ENCODE data around the gene CD1C.
"Not testable (repeated sequence)": the region's sequence is repeated elsewhere in the genome, so short reads cannot be mapped to it uniquely, and the experiment has no call there.

The CD1C gene

DNA sequence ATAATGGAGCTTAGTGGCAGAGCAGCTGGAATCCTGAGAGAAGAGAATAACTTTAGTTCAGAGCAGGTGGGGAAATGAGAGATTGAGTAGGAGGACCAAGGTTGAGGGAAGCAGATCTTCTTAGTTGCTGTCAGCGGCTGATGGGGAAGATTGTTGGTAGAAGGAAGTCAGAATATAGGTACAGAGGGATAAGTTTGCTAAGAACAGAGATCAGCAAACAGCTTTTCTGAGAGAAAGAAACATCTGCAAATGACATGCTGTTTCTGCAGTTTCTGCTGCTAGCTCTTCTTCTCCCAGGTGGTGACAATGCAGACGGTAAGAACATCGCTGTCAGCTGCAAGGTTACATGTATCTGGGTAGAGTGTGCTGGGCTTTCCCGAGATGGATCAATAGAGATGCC is at the start of gene CD1C:
CD1C (plus strand) TSS at position 113 of the 400 bp plus-strand sequence; CDS start at position 255, 142 bp downstream.
- intact Hi-C loops (cut with DNase I) = no loop called here
- DNase-seq = peak in 1 of 42 donors; percentile 9

DNA sequence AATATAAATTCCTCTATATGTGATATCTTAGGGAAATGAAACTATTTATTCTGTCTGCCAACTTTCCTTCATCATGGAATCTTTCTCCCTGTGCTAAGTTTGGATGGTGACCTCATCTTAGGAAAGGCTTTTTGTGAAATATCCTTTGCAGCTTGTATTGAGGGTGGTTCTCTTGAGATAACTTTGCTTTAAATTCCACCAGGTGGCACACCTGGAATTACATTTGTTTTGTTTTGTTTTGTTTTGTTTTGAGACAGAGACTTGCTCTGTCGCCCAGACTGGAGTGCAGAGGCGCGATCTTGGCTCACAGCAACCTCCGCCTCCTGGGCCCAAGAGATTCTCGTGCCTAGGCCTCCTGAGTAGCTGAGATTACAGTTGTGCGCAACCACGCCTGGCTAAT is 43.1 kb upstream of the CD1C start:
- intact Hi-C loops (cut with DNase I) = no loop called here
- no peak for DNase-seq

DNA sequence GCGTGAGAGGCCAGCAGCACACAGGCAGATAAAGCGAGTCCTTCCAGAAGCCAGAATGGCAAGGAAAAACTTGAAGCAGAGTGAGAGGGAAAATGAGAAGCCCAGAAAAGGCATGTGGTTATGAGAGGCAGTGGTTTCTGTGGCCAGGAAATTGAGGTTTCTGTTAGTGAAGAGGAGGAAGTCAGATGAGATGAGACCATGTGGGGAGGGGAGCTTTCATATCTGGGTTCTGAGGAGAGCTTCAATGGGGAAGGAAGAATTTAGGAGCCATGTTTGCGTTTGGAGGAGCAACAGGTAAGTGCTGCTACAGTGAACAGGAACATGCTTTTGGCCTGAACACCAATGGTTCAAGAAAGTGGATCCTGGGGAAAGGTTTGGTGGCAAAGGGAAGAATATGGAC is 41.6 kb upstream of the CD1C start:
- peak in 16 of 42 donors; percentile 5 to 51 (median 15) for DNase-seq
- intact Hi-C loops (cut with DNase I) = no loop called here

DNA sequence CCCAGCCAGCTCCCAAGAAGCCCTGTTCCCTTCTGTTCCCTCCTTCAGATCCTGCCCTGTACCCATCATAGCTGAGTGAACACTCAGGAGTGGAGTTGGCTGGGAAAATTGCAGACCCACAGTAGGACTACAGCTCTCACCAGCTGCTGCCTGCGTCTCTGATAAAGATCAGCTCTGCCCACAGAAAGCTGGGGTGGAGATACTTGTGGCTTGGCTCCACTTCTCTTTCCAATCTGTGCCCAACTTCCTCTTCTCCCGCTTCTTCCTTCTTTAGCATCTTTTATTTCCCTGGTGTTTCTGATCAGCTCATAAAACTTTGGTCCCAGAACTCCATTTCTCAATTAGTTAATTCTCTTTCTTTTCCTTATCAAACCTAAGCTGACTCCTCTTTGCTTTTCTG is 41.0 kb upstream of the CD1C start:
- DNase-seq = peak in 13 of 42 donors; percentile 1 to 40 (median 13)
- intact Hi-C loops (cut with DNase I) = no loop called here

DNA sequence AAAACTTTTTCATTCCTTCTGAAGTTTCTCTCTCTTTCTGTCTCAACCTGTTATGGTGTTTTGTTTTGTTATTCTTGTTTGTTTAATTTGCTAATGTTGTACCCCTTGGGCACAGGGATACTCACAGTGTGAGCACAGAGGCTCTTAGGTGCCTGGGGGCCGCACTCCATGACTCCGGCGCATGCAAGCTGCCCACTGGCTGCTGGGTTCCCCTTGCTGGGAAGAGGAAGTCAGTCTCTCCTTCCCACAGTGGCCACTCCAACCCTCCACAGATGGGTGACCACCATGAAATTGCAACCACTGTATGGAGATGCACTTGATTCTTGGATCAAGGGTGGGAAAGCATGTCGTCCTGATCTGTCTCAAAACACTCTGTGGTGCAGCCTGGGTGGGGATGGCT is 40.1 kb upstream of the CD1C start:
- no peak for DNase-seq
- intact Hi-C loops (cut with DNase I) = no loop called here

- intact Hi-C loops (cut with DNase I) = no loop called here
- no peak for DNase-seq
Measured at GRCh38 chr1:158251163-158251562, 38.6 kb upstream of the CD1C start.

GRCh38 chr1:158255656-158256055 is 34.1 kb upstream of the CD1C start:
- no peak for DNase-seq
- intact Hi-C loops (cut with DNase I) = no loop called here

DNA sequence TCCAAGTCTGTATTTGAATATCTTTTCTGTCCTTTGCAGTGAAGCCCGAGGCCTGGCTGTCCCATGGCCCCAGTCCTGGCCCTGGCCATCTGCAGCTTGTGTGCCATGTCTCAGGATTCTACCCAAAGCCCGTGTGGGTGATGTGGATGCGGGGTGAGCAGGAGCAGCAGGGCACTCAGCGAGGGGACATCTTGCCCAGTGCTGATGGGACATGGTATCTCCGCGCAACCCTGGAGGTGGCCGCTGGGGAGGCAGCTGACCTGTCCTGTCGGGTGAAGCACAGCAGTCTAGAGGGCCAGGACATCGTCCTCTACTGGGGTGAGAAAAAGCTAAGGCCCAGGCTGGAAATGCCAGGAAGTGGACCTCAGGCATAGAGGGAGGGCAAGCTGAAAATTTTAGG is 33.0 kb upstream of the CD1C start:
- intact Hi-C loops (cut with DNase I); DNase-seq: not testable (repeated sequence)

DNA sequence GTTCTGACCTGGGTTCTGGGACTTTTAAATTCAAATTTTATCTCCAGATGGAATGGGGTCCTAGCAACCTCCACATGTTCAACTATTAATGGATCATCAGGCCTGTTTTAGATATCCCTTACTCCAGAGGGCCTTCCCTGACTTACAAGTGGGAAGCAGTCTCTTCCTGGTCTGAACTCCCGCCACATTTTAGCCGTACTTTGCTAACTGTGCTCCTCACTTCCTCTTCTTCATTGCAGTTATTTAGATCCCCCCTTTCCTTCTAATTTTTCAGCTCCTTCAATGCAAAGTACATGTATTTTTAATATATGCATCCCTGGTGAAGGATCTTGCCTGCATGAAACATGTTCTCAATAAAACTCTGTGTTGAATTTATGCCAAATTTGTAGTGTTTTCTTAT is 31.8 kb upstream of the CD1C start:
- intact Hi-C loops (cut with DNase I) = no loop called here

GRCh38 chr1:158259117-158259516 is 30.6 kb upstream of the CD1C start:
- DNase-seq = no peak
- intact Hi-C loops (cut with DNase I) = no loop called here

More for the DNA sequence above, 31.8 kb upstream of the CD1C start:
- no peak for DNase-seq

- intact Hi-C loops (cut with DNase I) = no loop called here
- DNase-seq = no peak
Measured at GRCh38 chr1:158272681-158273080, 17.0 kb upstream of the CD1C start.

DNA sequence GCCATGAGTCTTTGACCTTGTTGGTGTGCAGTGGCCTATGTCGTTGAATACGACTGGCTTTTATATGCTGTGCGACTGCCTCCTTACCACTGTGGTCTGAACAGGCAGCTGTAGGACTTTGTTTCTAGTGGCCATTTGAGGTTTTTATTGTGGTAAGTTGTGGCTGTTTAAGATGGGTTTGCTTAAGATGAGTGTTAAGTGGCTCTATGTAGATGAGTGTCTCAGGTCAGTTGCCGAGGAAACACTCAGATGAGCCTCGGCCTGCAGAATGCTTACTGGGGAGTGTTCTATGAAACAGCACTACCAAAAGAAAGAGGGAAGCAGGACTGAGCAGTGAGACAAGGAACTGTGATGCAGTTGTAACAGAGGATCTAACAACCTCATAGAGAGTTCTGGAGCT is 14.9 kb upstream of the CD1C start:
- no peak for DNase-seq
- intact Hi-C loops (cut with DNase I) = no loop called here

- DNase-seq; intact Hi-C loops (cut with DNase I): not testable (repeated sequence)
Measured at GRCh38 chr1:158282421-158282820, 7.3 kb upstream of the CD1C start.

- intact Hi-C loops (cut with DNase I) = no loop called here
- DNase-seq = no peak
Measured at GRCh38 chr1:158283965-158284364, 5.8 kb upstream of the CD1C start.

DNA sequence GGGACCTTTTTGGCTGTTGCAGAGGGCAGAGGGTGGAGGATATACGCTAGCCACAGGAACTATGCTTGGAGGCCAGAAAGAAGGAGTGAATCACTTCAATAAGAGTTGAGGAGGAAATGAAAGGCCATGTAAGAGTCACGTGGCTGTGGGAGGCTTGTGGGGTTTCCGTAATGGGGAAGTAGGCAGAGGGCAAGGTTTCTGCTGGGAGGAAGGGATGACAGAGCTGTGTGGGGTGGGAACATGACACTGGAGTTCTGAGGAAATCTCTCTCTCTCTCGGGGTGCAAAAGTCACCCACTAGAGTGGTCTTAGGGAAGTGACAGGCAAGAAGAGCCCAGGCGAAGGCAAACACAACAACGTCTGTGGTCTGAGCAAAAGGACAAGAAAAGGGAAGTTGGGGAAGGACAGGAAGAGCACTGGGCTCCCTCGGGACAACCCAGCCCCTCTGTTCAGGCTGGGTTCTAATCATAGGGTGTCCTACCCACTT is 3.9 kb upstream of the CD1C start:
- intact Hi-C loops (cut with DNase I) = no loop called here
- peak in 39 of 42 donors; percentile 3 to 63 (median 27) for DNase-seq

DNA sequence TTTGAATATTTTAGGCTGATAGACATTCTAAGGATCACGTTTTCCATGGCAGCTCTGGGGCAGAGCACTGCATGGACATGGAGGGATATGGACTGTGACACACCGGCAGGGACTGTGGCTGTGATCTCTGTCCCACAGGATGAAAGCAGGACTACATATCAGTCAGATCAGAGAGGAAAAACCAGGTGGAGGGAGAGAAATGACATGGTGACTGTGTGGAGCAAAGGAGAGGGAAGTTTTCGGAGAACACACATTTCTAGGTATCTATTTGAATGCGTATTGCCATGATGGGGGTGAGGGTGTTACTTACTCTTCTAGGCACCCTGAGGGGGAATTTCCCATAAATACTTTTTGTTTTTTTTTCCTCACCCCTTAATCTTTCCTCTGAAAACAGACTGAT is 3.2 kb upstream of the CD1C start:
- intact Hi-C loops (cut with DNase I) = no loop called here
- DNase-seq = no peak

DNA sequence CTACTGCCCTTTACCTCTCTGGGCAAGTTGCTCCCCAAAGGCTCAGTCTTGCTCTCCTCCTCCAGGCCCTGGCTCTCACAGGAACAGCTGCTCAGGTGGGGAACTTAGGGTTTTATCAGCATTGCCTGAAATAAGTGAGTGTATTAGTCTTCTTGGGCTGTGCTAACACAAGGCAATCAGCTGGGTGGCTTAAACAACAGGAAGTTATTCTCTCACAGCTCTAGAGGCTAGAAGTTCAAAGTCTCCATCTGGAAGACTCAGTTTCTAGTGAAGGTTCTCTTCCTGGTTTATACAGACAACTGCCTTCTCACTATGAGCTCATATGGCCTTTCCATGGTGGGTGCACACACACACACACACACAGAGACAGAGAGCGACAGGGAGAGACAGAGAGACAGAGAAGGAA is 2.8 kb upstream of the CD1C start:
- intact Hi-C loops (cut with DNase I) = no loop called here
- no peak for DNase-seq

- intact Hi-C loops (cut with DNase I) = no loop called here
- DNase-seq = no peak
Measured at GRCh38 chr1:158290321-158290844, 660 bp downstream of the CD1C start.

- DNase-seq = no peak
- intact Hi-C loops (cut with DNase I) = no loop called here
Measured at GRCh38 chr1:158295791-158296190, 6.1 kb downstream of the CD1C start.

DNA sequence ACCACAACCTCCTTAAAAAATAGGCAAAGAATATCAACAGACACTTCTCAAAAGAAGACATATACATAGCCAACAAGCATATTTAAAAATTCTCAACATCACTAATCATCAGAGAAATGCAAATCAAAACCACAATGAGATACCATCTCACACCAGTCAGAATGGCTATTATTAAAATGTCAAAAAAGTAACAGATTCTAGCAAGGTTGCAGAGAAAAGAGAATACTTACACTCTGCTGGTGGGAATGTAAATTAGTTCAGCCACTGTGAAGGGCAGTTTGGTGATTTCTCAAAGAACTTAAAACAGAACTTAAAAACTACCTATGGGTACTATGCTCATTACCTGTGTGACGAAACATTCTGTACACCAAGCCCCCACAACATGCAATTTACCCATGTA is 20.9 kb downstream of the CD1C start:
- DNase-seq = no peak
- intact Hi-C loops (cut with DNase I) = no loop called here

- intact Hi-C loops (cut with DNase I) = no loop called here
- no peak for DNase-seq
Measured at GRCh38 chr1:158311066-158311465, 21.3 kb downstream of the CD1C start.

- intact Hi-C loops (cut with DNase I) = no loop called here
- DNase-seq = no peak
Measured at GRCh38 chr1:158323866-158324265, 34.1 kb downstream of the CD1C start.

All from head of caudate nucleus (tissue), 42 donors.